ENCODE results near the gene PHLPP1.

DNA sequence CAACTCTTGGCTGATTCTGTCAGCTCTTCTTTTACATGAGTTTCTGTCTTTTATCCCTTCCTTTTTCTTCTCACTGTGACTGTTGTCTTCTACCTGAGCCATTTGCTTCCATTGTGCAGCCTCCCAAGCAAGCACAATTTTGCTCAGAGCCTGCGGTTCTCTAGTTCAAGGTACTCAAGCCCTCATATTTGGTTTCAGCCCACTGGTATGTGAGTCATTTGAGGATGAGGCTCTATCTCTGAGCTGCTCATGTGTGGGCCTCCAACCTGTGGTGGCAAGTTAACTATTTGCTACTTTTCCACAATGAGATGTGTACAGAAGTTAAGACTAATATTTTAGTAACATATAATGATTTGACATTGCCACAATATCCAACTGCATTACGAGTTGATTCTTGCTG is 183.0 kb downstream of the PHLPP1 start:
- TF ChIP-seq, protein P1, sequence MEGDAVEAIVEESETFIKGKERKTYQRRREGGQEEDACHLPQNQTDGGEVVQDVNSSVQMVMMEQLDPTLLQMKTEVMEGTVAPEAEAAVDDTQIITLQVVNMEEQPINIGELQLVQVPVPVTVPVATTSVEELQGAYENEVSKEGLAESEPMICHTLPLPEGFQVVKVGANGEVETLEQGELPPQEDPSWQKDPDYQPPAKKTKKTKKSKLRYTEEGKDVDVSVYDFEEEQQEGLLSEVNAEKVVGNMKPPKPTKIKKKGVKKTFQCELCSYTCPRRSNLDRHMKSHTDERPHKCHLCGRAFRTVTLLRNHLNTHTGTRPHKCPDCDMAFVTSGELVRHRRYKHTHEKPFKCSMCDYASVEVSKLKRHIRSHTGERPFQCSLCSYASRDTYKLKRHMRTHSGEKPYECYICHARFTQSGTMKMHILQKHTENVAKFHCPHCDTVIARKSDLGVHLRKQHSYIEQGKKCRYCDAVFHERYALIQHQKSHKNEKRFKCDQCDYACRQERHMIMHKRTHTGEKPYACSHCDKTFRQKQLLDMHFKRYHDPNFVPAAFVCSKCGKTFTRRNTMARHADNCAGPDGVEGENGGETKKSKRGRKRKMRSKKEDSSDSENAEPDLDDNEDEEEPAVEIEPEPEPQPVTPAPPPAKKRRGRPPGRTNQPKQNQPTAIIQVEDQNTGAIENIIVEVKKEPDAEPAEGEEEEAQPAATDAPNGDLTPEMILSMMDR (IDR thresholded peaks at IDR 0.05; ENCODE audit: low read depth, low read length) = no peak
- TF ChIP-seq, protein P2, sequence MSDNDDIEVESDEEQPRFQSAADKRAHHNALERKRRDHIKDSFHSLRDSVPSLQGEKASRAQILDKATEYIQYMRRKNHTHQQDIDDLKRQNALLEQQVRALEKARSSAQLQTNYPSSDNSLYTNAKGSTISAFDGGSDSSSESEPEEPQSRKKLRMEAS (IDR thresholded peaks at IDR 0.05; ENCODE audit: low read depth, low read length) = no peak
- TF ChIP-seq POLR2A (IDR thresholded peaks at IDR 0.05; ENCODE audit: extremely low read depth, insufficient read length) (no peak), MYC (IDR thresholded peaks at IDR 0.05; ENCODE audit: low read depth, low read length) (no peak)

All from NB4 (cell line).